Activated naive CD8-positive, alpha-beta T cell treated with anti-CD3 and anti-CD28 coated beads for 36 hours (primary cell): ENCODE results near the gene FAM107B. TPM values are rescaled to one million over a fixed set of nuclear protein-coding genes. Genes with fewer than 3 reads are reported as not detected.

Experiments
- DNase-seq: peaks from one replicate; pipeline ENCODE4 v3.0.0; 2021
- H3K27ac Mint-ChIP-seq: one replicate; pipeline ENCODE4 v1.8.0; 2022; ENCODE audit warnings: mild to moderate bottlenecking, moderate library complexity, mixed read lengths
- H3K27me3 Mint-ChIP-seq: one replicate; pipeline ENCODE4 v1.8.0; 2022; ENCODE audit warnings: mild to moderate bottlenecking, mixed read lengths
- H3K36me3 Mint-ChIP-seq: one replicate; pipeline ENCODE4 v1.8.0; 2021; ENCODE audit warnings: mild to moderate bottlenecking, mixed read lengths
- H3K4me1 Mint-ChIP-seq: one replicate; pipeline ENCODE4 v1.8.0; 2021; ENCODE audit warnings: mixed read lengths
- H3K4me3 Mint-ChIP-seq: one replicate; pipeline ENCODE4 v1.8.0; 2022; ENCODE audit warnings: mild to moderate bottlenecking, moderate library complexity, mixed read lengths
- H3K9me3 Mint-ChIP-seq: one replicate; pipeline ENCODE4 v1.8.0; 2022; ENCODE audit warnings: mixed read lengths
- total RNA-seq, 2 experiments: library from RNA; stranded (reverse); gene quantifications; one replicate each; pipeline ENCODE4 v1.2.3, GENCODE V29; 2021

Gene FAM107B
- total RNA-seq, 2 experiments from 2014 or later: 195 to 203 TPM

DNA sequence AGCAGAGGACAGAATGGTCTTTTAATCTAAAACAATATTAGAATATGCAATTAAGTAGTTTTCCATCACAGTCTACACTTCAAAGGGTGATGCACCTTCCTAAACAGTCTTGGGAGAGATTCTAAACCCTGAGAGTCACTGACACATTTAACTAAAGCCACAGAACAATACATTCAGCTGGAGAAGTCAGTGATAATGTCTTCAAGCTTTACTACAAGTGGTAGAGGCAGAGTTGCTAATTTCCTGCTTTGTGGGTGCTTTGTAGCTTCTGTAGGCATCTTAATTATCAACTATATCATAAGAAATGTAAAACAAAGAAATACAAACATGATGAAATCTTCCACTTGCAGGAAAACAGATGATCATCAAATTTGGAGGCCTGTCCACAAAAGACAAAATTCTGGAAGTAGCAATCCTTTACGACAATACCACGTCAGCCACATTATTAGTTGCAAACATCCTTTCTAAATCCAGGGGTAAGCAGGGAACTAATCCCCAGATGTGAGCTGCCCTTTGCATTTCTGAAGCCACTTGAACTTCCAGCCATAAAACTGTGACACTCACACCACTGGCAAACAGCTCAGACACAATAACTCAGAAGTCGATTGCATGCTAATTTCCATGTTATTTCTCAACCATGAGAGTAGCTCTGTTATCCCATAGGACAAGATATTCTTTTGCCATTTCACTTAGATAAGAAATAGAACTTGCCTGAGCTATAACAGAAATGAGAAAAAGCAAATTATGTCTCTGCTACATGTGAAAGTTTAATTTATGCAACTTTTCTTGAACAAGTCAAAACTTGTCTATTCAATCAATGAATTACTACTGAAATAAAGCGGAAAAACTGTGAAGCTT, 212.2 kb downstream of the FAM107B start:
- Mint-ChIP-seq H3K27ac (peak overlapping the region; percentile 89), H3K27me3 (no peaks in the 10 kb centered on the region), H3K36me3 (peaks cover 65% of the 10 kb centered on the region), H3K4me3 (peak overlapping the region; percentile 54), H3K9me3 (peaks cover 11% of the 10 kb centered on the region), H3K4me1 (peaks cover 82% of the 10 kb centered on the region)
- no peak for DNase-seq

DNA sequence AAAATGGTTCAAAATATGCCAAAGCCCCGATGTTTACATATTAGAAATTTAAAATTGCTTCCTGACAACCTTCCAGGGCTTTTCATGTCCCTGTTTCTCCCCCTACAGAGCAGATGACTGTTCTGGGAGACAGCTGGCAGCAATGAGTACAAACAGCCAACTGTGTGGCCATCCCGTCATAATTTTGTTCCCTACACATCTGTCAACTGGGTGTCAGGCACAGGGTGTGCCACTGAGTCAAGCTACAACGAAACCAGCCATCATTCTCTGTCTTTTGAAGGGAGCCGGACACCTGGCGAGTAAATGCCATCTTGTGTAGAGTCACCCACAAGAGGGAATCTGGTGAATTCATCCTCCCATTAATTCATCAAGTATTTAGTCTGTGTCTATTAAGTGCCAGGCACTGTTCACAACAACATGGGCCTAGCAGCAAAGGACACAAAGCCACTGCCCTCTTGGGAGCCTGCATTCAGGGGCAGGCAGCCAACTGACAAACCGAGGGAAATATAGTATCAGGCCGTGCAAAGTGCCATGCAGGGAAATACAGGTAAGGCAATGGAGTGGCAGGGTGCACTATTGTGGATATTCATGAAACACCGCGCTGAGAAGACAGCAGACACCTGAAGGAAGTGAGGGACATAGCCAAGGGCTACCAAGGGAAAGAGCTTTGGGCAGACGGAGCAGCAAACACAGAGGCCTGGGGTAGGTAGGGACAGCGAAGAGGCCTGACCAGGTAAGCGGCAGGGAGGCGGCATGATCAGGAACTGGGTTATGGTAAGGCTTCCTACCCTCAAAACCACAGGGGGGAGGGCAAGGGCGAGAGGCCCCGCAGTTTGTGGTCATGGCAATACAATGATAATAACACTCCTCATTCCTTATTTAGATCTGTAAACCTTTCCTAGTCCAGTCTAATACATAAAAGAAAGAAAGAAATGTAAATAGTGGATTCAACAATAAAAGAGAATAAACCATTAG, 213.6 kb downstream of the FAM107B start:
- no peaks in the 10 kb centered on the region for H3K27me3 Mint-ChIP-seq
- peak overlapping the region; percentile 89 for H3K27ac Mint-ChIP-seq
- H3K4me3 Mint-ChIP-seq: peak overlapping the region; percentile 54
- H3K9me3 Mint-ChIP-seq: peaks cover 3% of the 10 kb centered on the region
- H3K4me1 Mint-ChIP-seq: peaks cover 85% of the 10 kb centered on the region
- H3K36me3 Mint-ChIP-seq: peaks cover 64% of the 10 kb centered on the region
- DNase-seq: peak; percentile 41

DNA sequence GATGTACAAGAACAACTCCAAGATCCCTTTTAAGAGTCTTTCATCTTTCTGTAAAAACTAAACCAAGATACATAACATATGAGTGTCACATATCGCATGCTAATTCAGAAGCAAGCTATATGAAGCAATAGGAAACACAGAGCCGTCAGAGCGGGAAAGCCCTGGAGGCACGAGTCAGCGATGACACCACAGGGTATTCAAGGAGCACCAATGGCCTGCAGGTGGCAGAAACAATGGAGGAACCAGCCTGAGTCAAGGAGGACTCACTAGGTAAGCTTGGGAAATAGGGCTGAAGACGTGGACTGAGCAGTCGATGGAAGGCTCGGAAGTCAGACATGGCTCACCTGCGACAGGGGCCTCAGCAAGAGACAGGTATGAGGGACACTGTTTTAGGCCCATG, 214.4 kb downstream of the FAM107B start:
- H3K4me3 Mint-ChIP-seq: peak overlapping the region; percentile 66
- H3K36me3 Mint-ChIP-seq: peaks cover 63% of the 10 kb centered on the region
- peak; percentile 66 for DNase-seq

DNA sequence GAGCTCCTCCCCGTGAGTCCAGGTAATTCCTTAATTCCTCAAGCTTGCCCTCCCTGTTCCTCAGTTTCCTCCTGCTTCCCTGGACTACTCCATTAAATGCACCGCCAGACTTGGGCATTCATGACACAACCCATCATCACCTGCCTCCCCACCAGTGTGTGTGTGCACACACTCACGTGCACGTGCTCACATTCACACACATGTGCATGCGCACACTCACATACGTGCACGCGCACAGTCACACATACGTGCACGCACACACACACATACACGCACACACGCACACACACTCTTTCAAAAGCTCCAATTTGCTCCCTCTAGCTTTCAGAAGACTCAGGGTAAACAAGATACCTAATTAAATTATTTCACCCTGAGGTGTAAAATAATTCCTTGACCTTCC, 216.7 kb downstream of the FAM107B start:
- Mint-ChIP-seq H3K4me1 (peaks cover 89% of the 10 kb centered on the region), H3K4me3 (no peak overlapping the region), H3K27ac (peak overlapping the region; percentile 82), H3K27me3 (no peaks in the 10 kb centered on the region), H3K9me3 (no peaks in the 10 kb centered on the region), H3K36me3 (peaks cover 70% of the 10 kb centered on the region)
- no peak for DNase-seq

More for the DNA sequence above, 214.4 kb downstream of the FAM107B start:
- Mint-ChIP-seq H3K9me3 (no peaks in the 10 kb centered on the region), H3K27me3 (no peaks in the 10 kb centered on the region), H3K4me1 (peaks cover 85% of the 10 kb centered on the region), H3K27ac (peak overlapping the region; percentile 89)

DNA sequence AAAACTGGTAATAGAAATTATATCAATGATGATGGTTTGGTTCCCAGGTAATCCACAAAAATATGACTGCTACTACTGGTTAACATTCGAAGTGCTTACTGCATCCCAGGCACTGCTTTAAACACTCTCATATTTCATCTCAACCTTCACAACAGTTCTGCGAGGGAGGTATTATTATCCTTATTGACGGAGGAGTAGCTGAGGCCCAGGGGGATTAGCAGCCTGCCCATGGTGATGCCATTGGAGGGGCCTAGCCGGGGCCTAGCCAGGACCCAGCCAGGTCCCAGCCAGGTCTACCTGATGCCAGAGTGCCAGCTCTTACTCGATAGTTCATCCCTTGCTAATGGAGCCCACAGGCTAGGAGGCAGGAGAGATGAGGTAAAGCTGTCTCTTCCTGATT, 217.1 kb downstream of the FAM107B start:
- no peak overlapping the region for H3K4me3 Mint-ChIP-seq

DNA sequence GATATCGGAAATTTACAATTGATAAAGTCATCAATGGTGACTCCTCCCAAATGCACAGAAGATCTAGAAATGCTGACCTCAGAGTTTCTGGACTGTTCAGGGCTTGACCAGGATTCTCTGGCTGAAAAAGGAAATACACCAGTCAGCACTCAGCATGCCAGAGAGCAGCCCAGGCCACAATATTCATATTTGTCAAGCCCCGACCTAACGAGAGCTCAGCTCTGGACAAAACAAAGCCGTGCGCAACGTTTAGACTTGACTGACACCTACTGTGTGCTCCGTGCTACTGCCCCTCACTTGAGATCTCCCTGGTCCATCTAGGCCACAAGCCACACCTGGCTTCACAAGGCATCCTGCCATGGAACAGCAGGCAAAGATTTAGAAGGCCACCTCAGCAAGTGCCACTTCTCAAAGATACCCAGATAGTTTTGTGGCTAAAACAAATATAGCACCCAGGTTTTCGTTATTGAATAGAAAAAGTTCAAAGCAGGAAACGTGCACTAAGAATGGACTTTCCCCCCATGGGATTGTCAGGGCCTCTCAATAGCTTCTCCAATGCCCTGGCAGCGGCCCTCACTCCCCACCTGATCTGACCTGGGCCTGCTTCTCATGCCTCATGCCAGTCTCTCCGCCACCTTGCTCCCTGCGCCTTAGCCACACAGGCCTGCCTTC, 218.3 kb downstream of the FAM107B start:
- DNase-seq: no peak

More for the DNA sequence above, 217.1 kb downstream of the FAM107B start:
- DNase-seq: no peak
- no peaks in the 10 kb centered on the region for H3K9me3 Mint-ChIP-seq
- no peaks in the 10 kb centered on the region for H3K27me3 Mint-ChIP-seq
- peaks cover 88% of the 10 kb centered on the region for H3K4me1 Mint-ChIP-seq
- H3K36me3 Mint-ChIP-seq: peaks cover 71% of the 10 kb centered on the region
- H3K27ac Mint-ChIP-seq: peak overlapping the region; percentile 82

DNA sequence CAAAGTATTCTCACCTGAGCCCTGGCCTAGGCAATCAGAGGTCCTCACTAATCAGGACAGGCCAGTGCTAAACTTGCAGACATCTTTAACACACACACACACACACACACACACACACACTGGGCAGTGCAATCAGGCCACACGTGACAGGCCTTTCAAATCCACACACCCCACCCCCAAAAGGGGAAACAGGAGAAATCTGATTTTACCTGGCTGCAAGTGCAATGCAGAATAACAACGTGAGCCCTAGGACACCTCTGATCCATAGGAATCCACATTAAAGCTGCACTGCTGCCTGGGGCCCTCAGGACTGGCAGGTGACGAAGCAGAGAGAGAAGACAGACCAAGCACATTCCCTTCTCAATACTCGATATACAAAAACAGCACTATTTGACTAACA, 218.9 kb downstream of the FAM107B start:
- Mint-ChIP-seq H3K27me3 (no peaks in the 10 kb centered on the region), H3K4me3 (peak overlapping the region; percentile 6), H3K9me3 (no peaks in the 10 kb centered on the region), H3K4me1 (peaks cover 86% of the 10 kb centered on the region), H3K36me3 (peaks cover 74% of the 10 kb centered on the region), H3K27ac (peak overlapping the region; percentile 82)
- DNase-seq: no peak

More for the DNA sequence above, 218.3 kb downstream of the FAM107B start:
- Mint-ChIP-seq H3K36me3 (peaks cover 76% of the 10 kb centered on the region), H3K27ac (peak overlapping the region; percentile 82), H3K27me3 (no peaks in the 10 kb centered on the region), H3K4me1 (peaks cover 87% of the 10 kb centered on the region), H3K4me3 (peak overlapping the region; percentile 40), H3K9me3 (no peaks in the 10 kb centered on the region)

DNA sequence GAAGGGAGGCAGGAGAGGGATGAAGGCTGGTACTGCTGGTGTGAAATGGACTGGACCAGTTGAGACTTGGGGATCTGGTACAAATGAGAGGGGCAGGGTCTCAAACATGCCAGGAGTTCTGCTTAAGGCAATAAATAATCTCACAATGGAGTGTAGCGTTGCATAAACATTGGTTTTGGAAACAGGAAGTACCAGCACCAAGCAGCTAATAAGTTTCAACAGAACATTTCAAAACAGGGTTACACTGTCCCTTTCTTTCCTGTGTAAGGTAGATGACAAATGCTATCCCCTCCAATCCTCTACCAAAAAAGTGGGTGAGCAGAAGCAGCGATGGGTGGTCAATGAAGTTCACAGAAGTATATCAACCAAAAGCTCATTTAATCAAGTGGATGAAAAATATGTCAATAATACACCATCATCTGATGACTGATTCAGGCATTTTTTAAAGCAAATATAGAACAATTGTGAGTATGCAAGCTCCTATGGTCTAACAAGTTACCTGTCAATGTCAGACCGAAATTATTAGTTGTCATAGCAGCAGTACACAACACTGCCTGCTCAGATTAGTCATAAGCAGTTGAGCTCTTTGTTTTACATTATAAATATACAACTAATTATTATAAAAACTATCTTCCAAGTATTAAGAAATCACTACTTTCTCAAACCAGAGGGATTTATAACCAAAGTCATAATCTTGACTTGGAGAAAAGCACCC, 220.0 kb downstream of the FAM107B start:
- peaks cover 72% of the 10 kb centered on the region for H3K36me3 Mint-ChIP-seq
- H3K27ac Mint-ChIP-seq: peak overlapping the region; percentile 81
- H3K9me3 Mint-ChIP-seq: no peaks in the 10 kb centered on the region
- DNase-seq: no peak
- peaks cover 84% of the 10 kb centered on the region for H3K4me1 Mint-ChIP-seq
- H3K4me3 Mint-ChIP-seq: no peak overlapping the region
- no peaks in the 10 kb centered on the region for H3K27me3 Mint-ChIP-seq

DNA sequence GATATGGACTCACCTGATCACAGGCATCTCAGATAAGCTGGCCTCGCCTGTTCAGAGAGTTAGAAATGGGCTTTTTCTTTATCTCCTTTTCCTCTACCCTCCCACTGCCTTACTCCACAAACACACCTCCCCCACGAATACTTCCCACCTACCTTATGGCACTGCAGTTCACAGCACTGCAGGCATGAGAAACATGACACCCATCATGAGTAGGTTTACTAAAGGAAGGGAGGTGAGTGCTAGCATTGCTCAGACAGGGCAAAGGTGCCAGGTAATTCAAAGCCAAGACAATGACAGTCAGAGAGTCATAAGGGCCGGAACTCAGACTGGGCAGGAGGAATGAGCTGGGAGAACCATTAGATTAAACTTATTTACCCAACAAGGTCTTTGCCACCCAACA, 220.6 kb downstream of the FAM107B start:
- peak overlapping the region; percentile 81 for H3K27ac Mint-ChIP-seq
- H3K27me3 Mint-ChIP-seq: no peaks in the 10 kb centered on the region
- no peaks in the 10 kb centered on the region for H3K9me3 Mint-ChIP-seq
- H3K4me3 Mint-ChIP-seq: peak overlapping the region; percentile 6
- DNase-seq: no peak
- peaks cover 75% of the 10 kb centered on the region for H3K36me3 Mint-ChIP-seq
- peaks cover 86% of the 10 kb centered on the region for H3K4me1 Mint-ChIP-seq

DNA sequence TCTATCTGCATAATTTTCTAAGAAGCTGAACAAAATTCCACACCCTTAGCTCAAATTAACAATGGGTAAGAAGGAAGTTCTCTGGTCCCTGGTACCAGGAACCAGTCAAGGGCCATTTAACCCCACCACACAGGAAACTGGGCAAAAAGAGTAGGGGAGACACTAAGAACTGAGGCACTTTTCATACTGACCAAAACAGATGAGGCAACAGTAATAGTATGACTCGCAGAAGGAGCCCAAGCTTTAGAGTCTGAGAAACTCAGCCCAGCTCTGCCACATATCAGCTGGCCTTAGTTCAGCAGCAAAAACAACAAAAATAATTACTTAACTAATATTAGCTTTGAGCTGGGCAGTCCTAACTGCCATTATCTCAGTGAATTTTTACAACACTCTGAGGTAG, 221.2 kb downstream of the FAM107B start:
- no peaks in the 10 kb centered on the region for H3K9me3 Mint-ChIP-seq
- no peaks in the 10 kb centered on the region for H3K27me3 Mint-ChIP-seq
- no peak overlapping the region for H3K4me3 Mint-ChIP-seq
- DNase-seq: peak; percentile 28
- peaks cover 76% of the 10 kb centered on the region for H3K36me3 Mint-ChIP-seq
- peaks cover 86% of the 10 kb centered on the region for H3K4me1 Mint-ChIP-seq
- H3K27ac Mint-ChIP-seq: peak overlapping the region; percentile 84

DNA sequence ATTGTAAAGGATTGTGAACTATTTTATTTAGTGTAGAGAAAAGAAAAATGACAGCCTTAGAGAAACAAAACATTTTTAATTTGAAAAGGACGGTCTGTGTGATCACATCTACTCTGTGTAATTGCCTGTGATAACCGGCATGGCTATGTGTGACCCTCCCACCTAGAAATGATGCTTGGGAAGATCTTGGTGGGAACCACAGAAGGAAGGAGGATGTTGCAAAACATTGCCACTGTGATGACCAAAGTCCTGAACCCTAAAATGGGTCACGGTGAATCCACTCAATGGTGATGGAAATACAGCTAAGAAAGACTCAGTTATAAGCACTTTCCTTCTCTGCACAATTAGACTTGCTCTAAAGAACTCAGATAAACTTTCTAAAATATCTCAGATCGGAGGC, 222.7 kb downstream of the FAM107B start:
- Mint-ChIP-seq H3K27ac (peak overlapping the region; percentile 74), H3K36me3 (peaks cover 77% of the 10 kb centered on the region), H3K9me3 (no peaks in the 10 kb centered on the region), H3K4me1 (peaks cover 83% of the 10 kb centered on the region), H3K27me3 (no peaks in the 10 kb centered on the region), H3K4me3 (no peak overlapping the region)
- no peak for DNase-seq

DNA sequence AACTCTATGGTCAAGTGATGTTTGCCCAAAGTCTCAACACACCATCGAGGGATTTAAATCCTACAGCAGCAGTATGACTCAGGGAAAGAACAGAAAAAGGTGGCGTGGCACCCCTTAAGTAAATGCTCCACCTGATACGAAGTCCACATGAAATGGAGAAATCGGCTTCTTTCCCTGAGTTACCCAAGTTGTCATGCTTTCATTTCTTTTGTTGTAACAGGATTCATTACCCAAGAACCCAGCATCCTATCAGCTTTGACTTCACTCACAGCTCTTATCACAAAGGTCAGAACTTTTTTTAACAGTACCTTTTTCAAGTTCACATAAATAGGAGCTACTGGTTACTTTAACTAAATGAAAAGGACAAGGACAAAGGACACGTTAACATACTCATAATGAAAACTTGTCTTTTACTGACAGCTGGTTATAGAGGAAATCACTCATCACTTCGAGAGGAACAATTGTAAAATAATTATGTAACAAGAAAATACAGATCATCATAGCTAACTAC, 224.2 kb downstream of the FAM107B start:
- Mint-ChIP-seq H3K9me3 (no peaks in the 10 kb centered on the region), H3K4me3 (no peak overlapping the region), H3K27ac (peak overlapping the region; percentile 82), H3K4me1 (peaks cover 80% of the 10 kb centered on the region), H3K27me3 (no peaks in the 10 kb centered on the region), H3K36me3 (peaks cover 71% of the 10 kb centered on the region)
- DNase-seq: no peak

DNA sequence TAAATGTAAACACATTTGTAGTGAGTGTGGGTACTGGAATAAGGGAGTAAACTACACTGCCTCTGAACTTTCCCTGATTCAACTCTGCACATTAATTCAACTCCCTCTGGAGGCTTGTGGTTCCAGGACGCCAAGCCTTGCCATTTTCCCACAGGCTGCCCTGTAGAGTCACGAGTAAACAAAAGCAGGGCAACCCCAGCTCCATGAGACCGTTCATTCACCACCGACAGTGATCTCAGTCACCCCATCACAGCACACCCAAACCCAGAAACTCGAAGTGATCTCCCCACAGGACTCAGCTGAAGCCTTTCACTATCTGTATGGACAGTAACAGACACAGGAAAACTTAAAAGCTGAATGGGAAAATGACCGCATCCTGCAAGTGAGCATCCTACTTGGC, 225.2 kb downstream of the FAM107B start:
- Mint-ChIP-seq H3K27ac (peak overlapping the region; percentile 81), H3K4me1 (peaks cover 80% of the 10 kb centered on the region)

DNA sequence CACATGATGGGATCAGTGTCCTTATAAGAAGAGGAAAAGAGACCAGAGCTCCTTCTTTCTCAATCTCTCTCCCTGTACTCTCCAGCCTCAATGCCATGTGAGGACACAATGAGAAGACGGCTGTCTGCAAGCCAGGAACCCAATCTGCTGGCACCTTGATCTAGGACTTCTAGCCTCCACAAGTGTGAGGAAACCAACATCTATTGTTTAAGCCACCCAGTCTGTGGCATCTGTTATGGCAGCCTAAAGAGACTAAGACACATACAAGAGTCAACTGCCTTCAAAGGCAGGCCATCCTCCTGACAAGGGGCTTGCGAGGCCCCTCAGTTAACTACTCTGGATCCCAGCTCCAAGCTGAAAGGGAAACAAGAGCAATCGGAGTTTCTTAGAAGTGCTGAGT, 225.7 kb downstream of the FAM107B start:
- Mint-ChIP-seq H3K4me3 (no peak overlapping the region), H3K4me1 (peaks cover 80% of the 10 kb centered on the region), H3K27me3 (no peaks in the 10 kb centered on the region), H3K27ac (peak overlapping the region; percentile 79), H3K36me3 (peaks cover 67% of the 10 kb centered on the region), H3K9me3 (no peaks in the 10 kb centered on the region)
- no peak for DNase-seq

More for the DNA sequence above, 225.2 kb downstream of the FAM107B start:
- Mint-ChIP-seq H3K36me3 (peaks cover 69% of the 10 kb centered on the region), H3K9me3 (no peaks in the 10 kb centered on the region), H3K4me3 (no peak overlapping the region), H3K27me3 (no peaks in the 10 kb centered on the region)
- no peak for DNase-seq
